ENCODE data around the gene AOAH.
"Not testable (repeated sequence)": the region's sequence is repeated elsewhere in the genome, so short reads cannot be mapped to it uniquely, and the experiment has no call there.

AOAH gene

GRCh38 chr7:36488672-36489071 lies 235.6 kb downstream of the AOAH start:
- H3K36me3 ChIP-seq (ENCODE audit: control insufficient read depth in 4 of 4, insufficient read depth in 4 of 4, low read length in 3 of 4); H3K27ac ChIP-seq (ENCODE audit: insufficient read depth in 1 of 2, low read depth in 1 of 2, low read length in 2 of 2, poor library complexity in 1 of 2, severe bottlenecking in 2 of 2); H3K4me1 ChIP-seq (ENCODE audit: control extremely low read depth in 1 of 4, control insufficient read depth in 4 of 4, insufficient read depth in 4 of 4, low read length in 3 of 4); H3K27me3 ChIP-seq (replicated peaks in 2 of 5; ENCODE audit: control insufficient read depth in 4 of 5, insufficient read depth in 5 of 5, low read length in 4 of 5); H3K9me3 ChIP-seq (ENCODE audit: control extremely low read depth in 1 of 5, control insufficient read depth in 4 of 5, insufficient read depth in 2 of 5, low read depth in 1 of 5, low read length in 4 of 5); H3K4me3 ChIP-seq (ENCODE audit: control insufficient read depth in 1 of 7, extremely low read depth in 1 of 7, insufficient read depth in 4 of 7, low read depth in 2 of 7, low read length in 6 of 7); DNase-seq: not testable (repeated sequence)
- POLR2A ChIA-PET = interaction anchor here (1.2 kb wide), 1 partner anchor 693 kb away, joined by 3 read pairs; no protein-coding TSS in a partner anchor
- CTCF ChIA-PET = interaction anchor here (1.5 to 8.2 kb wide), 7 partner anchors 15 to 694 kb away, joined by 3 to 68 read pairs (median 29); no protein-coding TSS in a partner anchor
- WGBS (ENCODE audit: insufficient coverage) = 100% methylated on average over 1 of the region's 5 CpGs

- peak; percentile 75 to 88 (median 85) for DNase-seq
- ChIA-PET CTCF (interaction anchor here (0.6 to 8.2 kb wide), 25 partner anchors 10 to 1575 kb away, joined by 3 to 68 read pairs (median 3); no protein-coding TSS in a partner anchor), POLR2A (interaction anchor here (0.6 to 0.7 kb wide), 2 partner anchors 57 to 694 kb away, joined by 3 to 4 read pairs; no protein-coding TSS in a partner anchor)
- Histone ChIP-seq H3K27me3 (replicated peaks in 2 of 5; ENCODE audit: control insufficient read depth in 4 of 5, insufficient read depth in 5 of 5, low read length in 4 of 5) (no peaks in the 10 kb centered on the region), H3K27ac (ENCODE audit: insufficient read depth in 1 of 2, low read depth in 1 of 2, low read length in 2 of 2, poor library complexity in 1 of 2, severe bottlenecking in 2 of 2) (no peak overlapping the region), H3K4me3 (ENCODE audit: control insufficient read depth in 1 of 7, extremely low read depth in 1 of 7, insufficient read depth in 4 of 7, low read depth in 2 of 7, low read length in 6 of 7) (no peak overlapping the region), H3K4me1 (ENCODE audit: control extremely low read depth in 1 of 4, control insufficient read depth in 4 of 4, insufficient read depth in 4 of 4, low read length in 3 of 4) (peaks cover 0 to 8% (median 1%) of the 10 kb centered on the region in 4 experiments), H3K9me3 (ENCODE audit: control extremely low read depth in 1 of 5, control insufficient read depth in 4 of 5, insufficient read depth in 2 of 5, low read depth in 1 of 5, low read length in 4 of 5) (peaks cover 0 to 5% (median 0%) of the 10 kb centered on the region in 5 experiments), H3K36me3 (ENCODE audit: control insufficient read depth in 4 of 4, insufficient read depth in 4 of 4, low read length in 3 of 4) (no peaks in the 10 kb centered on the region)
- WGBS (ENCODE audit: insufficient coverage) = 0% methylated on average over 1 of the region's 4 CpGs
Measured at GRCh38 chr7:36487756-36488336, 236.4 kb downstream of the AOAH start.

GRCh38 chr7:36486336-36486735 lies 238.0 kb downstream of the AOAH start:
- Histone ChIP-seq H3K4me1 (ENCODE audit: control extremely low read depth in 1 of 4, control insufficient read depth in 4 of 4, insufficient read depth in 4 of 4, low read length in 3 of 4) (peaks cover 0 to 8% (median 1%) of the 10 kb centered on the region in 4 experiments), H3K4me3 (ENCODE audit: control insufficient read depth in 1 of 7, extremely low read depth in 1 of 7, insufficient read depth in 4 of 7, low read depth in 2 of 7, low read length in 6 of 7) (no peak overlapping the region), H3K9me3 (ENCODE audit: control extremely low read depth in 1 of 5, control insufficient read depth in 4 of 5, insufficient read depth in 2 of 5, low read depth in 1 of 5, low read length in 4 of 5) (peaks cover 0 to 2% (median 0%) of the 10 kb centered on the region in 5 experiments), H3K36me3 (ENCODE audit: control insufficient read depth in 4 of 4, insufficient read depth in 4 of 4, low read length in 3 of 4) (no peaks in the 10 kb centered on the region), H3K27ac (ENCODE audit: insufficient read depth in 1 of 2, low read depth in 1 of 2, low read length in 2 of 2, poor library complexity in 1 of 2, severe bottlenecking in 2 of 2) (no peak overlapping the region), H3K27me3 (replicated peaks in 2 of 5; ENCODE audit: control insufficient read depth in 4 of 5, insufficient read depth in 5 of 5, low read length in 4 of 5) (no peaks in the 10 kb centered on the region)
- CTCF ChIA-PET = interaction anchor here (1.0 to 8.2 kb wide), 6 partner anchors 12 to 710 kb away, joined by 3 to 68 read pairs (median 4); no protein-coding TSS in a partner anchor
- POLR2A ChIA-PET = no interaction called here
- no peak for DNase-seq
- WGBS (ENCODE audit: insufficient coverage) = 89% methylated on average over 2 of the region's 4 CpGs

- WGBS (ENCODE audit: insufficient coverage) = 100% methylated on average over 4 of the region's 8 CpGs
- no peak overlapping the region for H3K27ac ChIP-seq (ENCODE audit: insufficient read depth in 1 of 2, low read depth in 1 of 2, low read length in 2 of 2, poor library complexity in 1 of 2, severe bottlenecking in 2 of 2)
- CTCF ChIA-PET = interaction anchor here (8.2 kb wide), 1 partner anchor 10 kb away, joined by 68 read pairs; no protein-coding TSS in a partner anchor
Measured at GRCh38 chr7:36484265-36484664, 240.0 kb downstream of the AOAH start.

GRCh38 chr7:36483853-36484252 lies 240.4 kb downstream of the AOAH start:
- H3K4me1 ChIP-seq (ENCODE audit: control extremely low read depth in 1 of 4, control insufficient read depth in 4 of 4, insufficient read depth in 4 of 4, low read length in 3 of 4); H3K4me3 ChIP-seq (ENCODE audit: control insufficient read depth in 1 of 7, extremely low read depth in 1 of 7, insufficient read depth in 4 of 7, low read depth in 2 of 7, low read length in 6 of 7); DNase-seq; CTCF ChIA-PET; H3K36me3 ChIP-seq (ENCODE audit: control insufficient read depth in 4 of 4, insufficient read depth in 4 of 4, low read length in 3 of 4); H3K27ac ChIP-seq (ENCODE audit: insufficient read depth in 1 of 2, low read depth in 1 of 2, low read length in 2 of 2, poor library complexity in 1 of 2, severe bottlenecking in 2 of 2); H3K27me3 ChIP-seq (replicated peaks in 2 of 5; ENCODE audit: control insufficient read depth in 4 of 5, insufficient read depth in 5 of 5, low read length in 4 of 5); POLR2A ChIA-PET: not testable (repeated sequence)
- WGBS (ENCODE audit: insufficient coverage) = 100% methylated on average over 3 of the region's 4 CpGs
- H3K9me3 ChIP-seq (ENCODE audit: control extremely low read depth in 1 of 5, control insufficient read depth in 4 of 5, insufficient read depth in 2 of 5, low read depth in 1 of 5, low read length in 4 of 5) = peaks cover 0 to 11% (median 0%) of the 10 kb centered on the region in 5 experiments

More at GRCh38 chr7:36484265-36484664, 240.0 kb downstream of the AOAH start:
- Histone ChIP-seq H3K27me3 (replicated peaks in 2 of 5; ENCODE audit: control insufficient read depth in 4 of 5, insufficient read depth in 5 of 5, low read length in 4 of 5) (no peaks in the 10 kb centered on the region), H3K9me3 (ENCODE audit: control extremely low read depth in 1 of 5, control insufficient read depth in 4 of 5, insufficient read depth in 2 of 5, low read depth in 1 of 5, low read length in 4 of 5) (peaks cover 0 to 7% (median 0%) of the 10 kb centered on the region in 5 experiments), H3K36me3 (ENCODE audit: control insufficient read depth in 4 of 4, insufficient read depth in 4 of 4, low read length in 3 of 4) (no peaks in the 10 kb centered on the region), H3K4me1 (ENCODE audit: control extremely low read depth in 1 of 4, control insufficient read depth in 4 of 4, insufficient read depth in 4 of 4, low read length in 3 of 4) (peaks cover 0 to 8% (median 1%) of the 10 kb centered on the region in 4 experiments), H3K4me3 (ENCODE audit: control insufficient read depth in 1 of 7, extremely low read depth in 1 of 7, insufficient read depth in 4 of 7, low read depth in 2 of 7, low read length in 6 of 7) (no peak overlapping the region)
- POLR2A ChIA-PET = no interaction called here
- no peak for DNase-seq

GRCh38 chr7:36478745-36479144 lies 245.5 kb downstream of the AOAH start:
- 100% methylated on average over 1 of the region's 2 CpGs for WGBS (ENCODE audit: insufficient coverage)
- Histone ChIP-seq H3K4me1 (ENCODE audit: control extremely low read depth in 1 of 4, control insufficient read depth in 4 of 4, insufficient read depth in 4 of 4, low read length in 3 of 4) (peaks cover 10 to 18% (median 15%) of the 10 kb centered on the region in 4 experiments), H3K27ac (ENCODE audit: insufficient read depth in 1 of 2, low read depth in 1 of 2, low read length in 2 of 2, poor library complexity in 1 of 2, severe bottlenecking in 2 of 2) (no peak overlapping the region), H3K36me3 (ENCODE audit: control insufficient read depth in 4 of 4, insufficient read depth in 4 of 4, low read length in 3 of 4) (no peaks in the 10 kb centered on the region), H3K27me3 (replicated peaks in 2 of 5; ENCODE audit: control insufficient read depth in 4 of 5, insufficient read depth in 5 of 5, low read length in 4 of 5) (no peaks in the 10 kb centered on the region), H3K4me3 (ENCODE audit: control insufficient read depth in 1 of 7, extremely low read depth in 1 of 7, insufficient read depth in 4 of 7, low read depth in 2 of 7, low read length in 6 of 7) (no peak overlapping the region), H3K9me3 (ENCODE audit: control extremely low read depth in 1 of 5, control insufficient read depth in 4 of 5, insufficient read depth in 2 of 5, low read depth in 1 of 5, low read length in 4 of 5) (peaks cover 0 to 13% (median 0%) of the 10 kb centered on the region in 5 experiments)
- ChIA-PET POLR2A (no interaction called here), CTCF (interaction anchor here (0.7 to 11.3 kb wide), 3 partner anchors 10 to 505 kb away, joined by 3 to 68 read pairs (median 5); no protein-coding TSS in a partner anchor)
- DNase-seq = no peak

GRCh38 chr7:36475381-36475780 lies 248.9 kb downstream of the AOAH start:
- Histone ChIP-seq H3K4me1 (ENCODE audit: control extremely low read depth in 1 of 4, control insufficient read depth in 4 of 4, insufficient read depth in 4 of 4, low read length in 3 of 4) (peaks cover 10 to 40% (median 24%) of the 10 kb centered on the region in 4 experiments), H3K27me3 (replicated peaks in 2 of 5; ENCODE audit: control insufficient read depth in 4 of 5, insufficient read depth in 5 of 5, low read length in 4 of 5) (no peaks in the 10 kb centered on the region), H3K4me3 (ENCODE audit: control insufficient read depth in 1 of 7, extremely low read depth in 1 of 7, insufficient read depth in 4 of 7, low read depth in 2 of 7, low read length in 6 of 7) (no peak overlapping the region), H3K36me3 (ENCODE audit: control insufficient read depth in 4 of 4, insufficient read depth in 4 of 4, low read length in 3 of 4) (no peaks in the 10 kb centered on the region), H3K27ac (ENCODE audit: insufficient read depth in 1 of 2, low read depth in 1 of 2, low read length in 2 of 2, poor library complexity in 1 of 2, severe bottlenecking in 2 of 2) (peak overlapping the region in 1 of 2 experiments; percentile 81), H3K9me3 (ENCODE audit: control extremely low read depth in 1 of 5, control insufficient read depth in 4 of 5, insufficient read depth in 2 of 5, low read depth in 1 of 5, low read length in 4 of 5) (peaks cover 0 to 12% (median 0%) of the 10 kb centered on the region in 5 experiments)
- ChIA-PET POLR2A (no interaction called here), CTCF (interaction anchor here (0.6 to 11.3 kb wide), 5 partner anchors 13 to 707 kb away, joined by 4 to 68 read pairs (median 7); no protein-coding TSS in a partner anchor)
- peak in 1 of 3 donors; percentile 20 for DNase-seq
- WGBS (ENCODE audit: insufficient coverage) = 100% methylated on average over 1 of the region's 3 CpGs
